Lower leg skin (tissue), 4 donors: ENCODE measurements around the gene LGR4. TPM values are rescaled to one million over a fixed set of nuclear protein-coding genes. Genes with fewer than 3 reads are reported as not detected.

Experiments
- DNase-seq, 2 donors: peaks; one replicate each; pipeline ENCODE4 v3.0.0-alpha.2; 2019; ENCODE audit warnings: low spot score in 2 of 2
- H3K4me3 ChIP-seq: fragments of 200-600 bp; sonication (generic); 2 replicates; pipeline ENCODE4 v1.5.1; 2017; ENCODE audit warnings: mild to moderate bottlenecking, low read depth; ENCODE audit not compliant: poor library complexity, severe bottlenecking
- CTCF ChIP-seq, 3 donors: fragments of 450-650 bp; IDR thresholded peaks; one replicate each; pipeline ENCODE4 v1.5.1; 2016; ENCODE audit warnings: antibody characterized with exemption in 3 of 3, mild to moderate bottlenecking in 3 of 3, moderate library complexity in 2 of 3
- POLR2A ChIP-seq, 2 donors: fragments of 450-650 bp; IDR thresholded peaks; one replicate each; pipeline ENCODE4 v1.6.1; 2016 to 2017; ENCODE audit warnings: antibody characterized with exemption in 2 of 2, mild to moderate bottlenecking in 1 of 2, moderate library complexity in 1 of 2
- WGBS, 2 donors: methylation state at CpG; one replicate each; pipeline ENCODE4 v1.1.5; 2018; 5-methylcytosine and 5-hydroxymethylcytosine counted together
- intact Hi-C: fragments of 100-400 bp; cut with DNase I; formaldehyde crosslinking; loops from one replicate; pipeline ENCODE4 v1.15.0; 2023; ENCODE audit warnings: low total_unique reads
- total RNA-seq, 4 donors: library from RNA; depleted of rRNA; stranded (reverse); fragments of >200 nt; gene quantifications; one replicate each; pipeline ENCODE4 v1.1.0, GENCODE V29; 2016

LGR4 gene
- total RNA-seq, 4 donors from 2014 or later = 32.0 to 70.2 (median 50.4) TPM

GRCh38 chr11:27353593-27354358, 118.8 kb downstream of the LGR4 start:
- no peak overlapping the region for H3K4me3 ChIP-seq
- no peak for DNase-seq
- intact Hi-C loops = no loop called here
- TF ChIP-seq CTCF (IDR thresholded peaks at IDR 0.05) (no peak), POLR2A (IDR thresholded peaks at IDR 0.05) (no peak)
- WGBS, 2 donors = 62 to 90% methylated on average over 2 of the region's 2 CpGs

- TF ChIP-seq POLR2A (IDR thresholded peaks at IDR 0.05) (no peak), CTCF (IDR thresholded peaks at IDR 0.05) (no peak)
- intact Hi-C loops = no loop called here
- WGBS, 2 donors = 96 to 98% methylated on average over 2 of the region's 2 CpGs
- H3K4me3 ChIP-seq = no peak overlapping the region
- no peak for DNase-seq
Observed at GRCh38 chr11:27352781-27353180, 119.8 kb downstream of the LGR4 start.

GRCh38 chr11:27350511-27350910, 122.1 kb downstream of the LGR4 start:
- intact Hi-C loops = no loop called here
- no peak overlapping the region for H3K4me3 ChIP-seq
- DNase-seq = no peak
- TF ChIP-seq POLR2A (IDR thresholded peaks at IDR 0.05) (no peak), CTCF (IDR thresholded peaks at IDR 0.05) (no peak)

GRCh38 chr11:27349919-27350318, 122.7 kb downstream of the LGR4 start:
- no peak for DNase-seq
- intact Hi-C loops = no loop called here
- no peak overlapping the region for H3K4me3 ChIP-seq

GRCh38 chr11:27348340-27348873, 124.2 kb downstream of the LGR4 start:
- no peak overlapping the region for H3K4me3 ChIP-seq
- no peak for DNase-seq
- 36 to 44% methylated on average over 3 of the region's 3 CpGs for WGBS, 2 donors
- intact Hi-C loops = no loop called here
- TF ChIP-seq CTCF (IDR thresholded peaks at IDR 0.05) = no peak
- no peak for TF ChIP-seq POLR2A (IDR thresholded peaks at IDR 0.05)

More at GRCh38 chr11:27349919-27350318, 122.7 kb downstream of the LGR4 start:
- TF ChIP-seq POLR2A (IDR thresholded peaks at IDR 0.05) = no peak
- TF ChIP-seq CTCF (IDR thresholded peaks at IDR 0.05) = no peak
- WGBS, 2 donors = 92 to 94% methylated on average over 2 of the region's 2 CpGs
